Karpas-422 (cell line): ENCODE data around the gene GAGE12F. TPM values are rescaled to one million over a fixed set of nuclear protein-coding genes. Genes with fewer than 3 reads are reported as not detected.
"Not testable (repeated sequence)": the region's sequence is repeated elsewhere in the genome, so short reads cannot be mapped to it uniquely, and the experiment has no call there.

Source experiments
- DNase-seq: peaks from one replicate; pipeline ENCODE4 v3.0.0-alpha.2; 2015
- H2AFZ ChIP-seq: fragments of 200-600 bp; sonication (generic); 2 replicates; pipeline ENCODE4 v1.6.1; 2014; ENCODE audit warnings: antibody characterized with exemption, low read length, mixed read lengths
- H3K27ac ChIP-seq: fragments of 200-600 bp; sonication (generic); 2 replicates; pipeline ENCODE4 v1.5.1; 2014; ENCODE audit warnings: mild to moderate bottlenecking, low read length, moderate library complexity
- H3K27me3 ChIP-seq: fragments of 200-600 bp; sonication (generic); 2 replicates; pipeline ENCODE4 v1.6.1; 2014; ENCODE audit warnings: low read length, mixed read lengths
- H3K36me3 ChIP-seq: fragments of 200-600 bp; sonication (generic); 2 replicates; pipeline ENCODE4 v1.6.1; 2014; ENCODE audit warnings: low read length, mixed read lengths; ENCODE audit not compliant: insufficient read depth
- H3K4me1 ChIP-seq: fragments of 200-600 bp; sonication (generic); 2 replicates; pipeline ENCODE4 v1.6.1; 2014; ENCODE audit warnings: mild to moderate bottlenecking, low read length, mixed read lengths
- H3K4me2 ChIP-seq: fragments of 200-600 bp; sonication (generic); 2 replicates; pipeline ENCODE4 v1.6.1; 2014; ENCODE audit warnings: low read length, low read depth, mild to moderate bottlenecking; ENCODE audit not compliant: poor library complexity, severe bottlenecking
- H3K4me3 ChIP-seq: fragments of 200-600 bp; sonication (generic); 2 replicates; pipeline ENCODE4 v1.5.1; 2014; ENCODE audit warnings: mild to moderate bottlenecking, antibody characterized with exemption, low read length, mixed read lengths
- H3K79me2 ChIP-seq: fragments of 200-600 bp; sonication (generic); 2 replicates; pipeline ENCODE4 v1.6.1; 2014; ENCODE audit warnings: mild to moderate bottlenecking, low read length, mixed read lengths
- H3K9ac ChIP-seq: fragments of 200-600 bp; sonication (generic); 2 replicates; pipeline ENCODE4 v1.6.0; 2014; ENCODE audit warnings: low read length
- H3K9me2 ChIP-seq: fragments of 200-600 bp; sonication (generic), shearing (Covaris generic); replicated peaks from 2 replicates; pipeline ENCODE4 v1.6.0; 2014; ENCODE audit warnings: mild to moderate bottlenecking, low read length, moderate library complexity; ENCODE audit not compliant: insufficient read depth
- H3K9me3 ChIP-seq: fragments of 300-700, 200-600 bp; sonication (generic); 2 replicates; pipeline ENCODE4 v1.6.1; 2014; ENCODE audit warnings: low read length, mixed read lengths
- H4K20me1 ChIP-seq: fragments of 200-600 bp; sonication (generic); 2 replicates; pipeline ENCODE4 v1.6.1; 2014; ENCODE audit warnings: mild to moderate bottlenecking, antibody characterized with exemption, low read length, low read depth; ENCODE audit not compliant: insufficient read depth
- small RNA-seq: library from RNA; depleted of rRNA; stranded (forward); fragments of <200 nt; gene quantifications from one replicate; pipeline ENCODE3, GENCODE V24; 2014
- total RNA-seq: library from RNA; depleted of rRNA; stranded (reverse); fragments of >200 nt; shearing (Covaris generic); gene quantifications from 2 replicates; pipeline ENCODE4 v1.2.3, GENCODE V29; 2014; ENCODE audit warnings: low replicate concordance; rRNA removed

Gene GAGE12F
- total RNA-seq, 1 experiment from 2014 or later: not detected

DNA sequence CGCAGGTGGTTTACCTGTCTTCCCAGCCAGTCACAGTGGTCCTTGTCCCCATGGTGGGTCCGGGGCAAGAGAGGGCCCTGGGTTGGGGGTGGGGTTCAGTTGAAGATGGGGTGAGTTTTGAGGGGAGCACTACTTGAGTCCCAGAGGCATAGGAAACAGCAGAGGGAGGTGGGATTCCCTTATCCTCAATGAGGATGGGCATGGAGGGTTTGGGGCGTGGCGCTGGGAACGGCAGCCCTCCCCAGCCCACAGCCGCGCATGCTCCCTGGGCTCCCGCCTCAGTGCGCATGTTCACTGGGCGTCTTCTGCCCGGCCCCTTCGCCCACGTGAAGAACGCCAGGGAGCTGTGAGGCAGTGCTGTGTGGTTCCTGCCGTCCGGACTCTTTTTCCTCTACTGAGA is 28.6 kb downstream of the GAGE12F start, which contains the start of gene GAGE2A:
Gene GAGE2A, plus strand, starts transcription at position 301 of the 400 bp plus-strand sequence. CDS start 1,155 bp downstream, outside the sequence.
- not testable (repeated sequence) for H3K79me2 ChIP-seq, H3K27ac ChIP-seq, H3K9me3 ChIP-seq, DNase-seq, H3K4me3 ChIP-seq, H3K4me1 ChIP-seq, H2AFZ ChIP-seq, H3K36me3 ChIP-seq, H3K4me2 ChIP-seq, H3K9ac ChIP-seq, H4K20me1 ChIP-seq, H3K27me3 ChIP-seq, H3K9me2 ChIP-seq

GRCh38 chrX:49589769-49590478 is 29.3 kb downstream of the GAGE12F start:
- not testable (repeated sequence) for H2AFZ ChIP-seq, H3K9me3 ChIP-seq, H3K4me1 ChIP-seq, H3K79me2 ChIP-seq, H3K9me2 ChIP-seq, H4K20me1 ChIP-seq, H3K36me3 ChIP-seq, DNase-seq, H3K4me3 ChIP-seq, H3K4me2 ChIP-seq, H3K9ac ChIP-seq, H3K27me3 ChIP-seq, H3K27ac ChIP-seq

- H3K27me3 ChIP-seq, H3K79me2 ChIP-seq, H3K9ac ChIP-seq, H3K4me3 ChIP-seq, H3K36me3 ChIP-seq, H4K20me1 ChIP-seq, H3K4me2 ChIP-seq, H3K27ac ChIP-seq, H3K4me1 ChIP-seq, H2AFZ ChIP-seq, DNase-seq, H3K9me2 ChIP-seq, H3K9me3 ChIP-seq: not testable (repeated sequence)
These were observed 29.8 kb downstream of the GAGE12F start for GRCh38 chrX:49590488-49590887.

- not testable (repeated sequence) for H3K4me1 ChIP-seq, H3K9me3 ChIP-seq, H3K4me3 ChIP-seq, H2AFZ ChIP-seq, DNase-seq, H3K27me3 ChIP-seq, H3K27ac ChIP-seq, H3K4me2 ChIP-seq, H3K9ac ChIP-seq, H3K79me2 ChIP-seq, H3K36me3 ChIP-seq, H3K9me2 ChIP-seq, H4K20me1 ChIP-seq
These were observed 38.1 kb downstream of the GAGE12F start, which contains the start of gene GAGE1 for GRCh38 chrX:49598720-49599119. TSS of gene GAGE1 (plus strand) at chrX:49599020. CDS start at chrX:49600175, 1,155 bp downstream.

GRCh38 chrX:49610718-49611310 is 50.2 kb downstream of the GAGE12F start:
- Histone ChIP-seq H3K27ac (no peak overlapping the region), H3K27me3 (no peaks in the 10 kb centered on the region), H3K9me3 (no peaks in the 10 kb centered on the region), H3K9me2 (no peaks in the 10 kb centered on the region), H4K20me1 (no peaks in the 10 kb centered on the region), H3K9ac (no peak overlapping the region), H3K4me3 (no peak overlapping the region), H2AFZ (no peak overlapping the region), H3K4me2 (no peak overlapping the region), H3K79me2 (no peaks in the 10 kb centered on the region), H3K4me1 (no peaks in the 10 kb centered on the region), H3K36me3 (no peaks in the 10 kb centered on the region)
- no peak for DNase-seq

Small RNA genes lying within 50 kb of the gene (small RNA-seq; reads per million reads assigned to genes)
- gene GAGE12B: not detected

Other genes with a start within 250 kb of the GAGE12F start
- gene GAGE12J, start 238.8 kb upstream of the GAGE12F start, total RNA-seq: not detected in 2 replicates
- not detected in 2 replicates for gene GAGE13, start 229.3 kb upstream of the GAGE12F start, total RNA-seq
- gene GAGE12C, start 28.7 kb upstream of the GAGE12F start, total RNA-seq: not detected in 2 replicates
- gene GAGE12D, start 19.1 kb upstream of the GAGE12F start, total RNA-seq: not detected in 2 replicates
- gene GAGE12E, start 9.6 kb upstream of the GAGE12F start, total RNA-seq: not detected in 2 replicates
- not detected in 2 replicates for gene GAGE12G, start 9.6 kb downstream of the GAGE12F start, total RNA-seq
- not detected in 2 replicates for gene GAGE12H, start 19.1 kb downstream of the GAGE12F start, total RNA-seq
- not detected in 2 replicates for gene GAGE2A, start 28.7 kb downstream of the GAGE12F start, total RNA-seq
- gene GAGE1, start 38.2 kb downstream of the GAGE12F start, total RNA-seq: not detected in 2 replicates
- not detected in 2 replicates for gene PAGE1, start 135.1 kb downstream of the GAGE12F start, total RNA-seq